ENCODE results near the gene MYLK.

DNA sequence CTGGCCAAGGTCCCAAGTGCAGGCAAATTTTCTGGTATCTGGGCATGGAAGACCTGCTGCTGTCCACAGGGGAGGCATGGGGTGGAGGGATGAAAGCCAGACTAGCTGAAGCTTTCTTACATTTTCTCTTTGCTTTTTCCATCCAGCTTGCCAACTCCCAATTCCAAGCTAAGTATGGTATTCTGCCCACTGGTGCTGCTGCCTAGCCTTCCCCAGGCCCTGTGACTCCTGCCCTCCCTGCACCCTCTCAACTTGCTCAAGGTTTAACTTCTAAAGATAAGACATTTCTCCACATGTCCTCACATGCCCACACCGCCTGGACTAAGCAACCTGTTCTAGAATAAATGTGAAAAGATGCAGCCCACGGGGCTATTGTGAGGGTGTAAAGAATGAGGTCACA, 239.8 kb downstream of the MYLK start:
- no peak for TF ChIP-seq EZH2 (IDR thresholded peaks at IDR 0.05)
- TF ChIP-seq POLR2AphosphoS5 (IDR thresholded peaks at IDR 0.05; ENCODE audit: borderline replicate concordance, low read depth, low read length), result no peak

Data from SK-N-MC (cell line).